C4-2B (cell line): ENCODE results near the gene TULP4.

Source experiments
- H3K27ac ChIP-seq: fragments of 450-650 bp; 2 replicates; pipeline ENCODE4 v1.5.1; 2017
- ZFX ChIP-seq: fragments of 450-650 bp; IDR thresholded peaks from 2 replicates; pipeline ENCODE4 v1.6.1; 2017
- TF ChIP-seq, protein P1 (sequence below): fragments of 450-650 bp; conservative IDR thresholded peaks from 2 replicates; pipeline ENCODE4 v1.5.1; 2017; ENCODE audit warnings: mild to moderate bottlenecking

TULP4 gene

DNA sequence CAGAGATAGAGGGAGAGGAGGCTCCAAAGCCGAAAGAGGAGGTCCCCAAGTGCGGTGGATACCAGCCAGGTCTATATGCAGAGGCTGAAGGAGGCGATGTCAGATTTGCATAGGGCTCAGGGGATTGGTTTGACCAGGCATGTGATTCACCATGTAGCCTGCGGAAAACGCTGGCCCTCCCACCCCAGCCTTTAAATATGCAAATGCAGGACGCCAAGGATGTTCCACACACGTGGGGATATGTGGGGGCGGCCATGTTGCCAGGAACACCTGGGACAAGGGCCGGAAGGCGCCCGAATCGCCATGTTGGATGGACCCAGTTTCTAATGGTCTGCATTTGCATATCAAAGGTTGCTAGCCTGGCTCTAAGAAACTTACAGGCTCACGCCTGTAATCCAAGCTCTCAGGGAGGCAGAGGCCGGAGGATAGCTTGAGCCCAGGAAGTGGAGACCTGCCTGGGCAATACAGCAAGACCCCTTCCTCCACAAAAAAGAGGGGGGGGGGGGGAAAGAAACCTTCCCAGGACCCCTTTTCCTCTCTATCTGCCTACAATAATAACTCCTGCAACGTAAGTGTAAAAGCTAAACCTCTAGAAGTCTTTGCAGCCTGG, 110.5 kb downstream of the TULP4 start:
- H3K27ac ChIP-seq: no peak overlapping the region
- TF ChIP-seq, protein P1, sequence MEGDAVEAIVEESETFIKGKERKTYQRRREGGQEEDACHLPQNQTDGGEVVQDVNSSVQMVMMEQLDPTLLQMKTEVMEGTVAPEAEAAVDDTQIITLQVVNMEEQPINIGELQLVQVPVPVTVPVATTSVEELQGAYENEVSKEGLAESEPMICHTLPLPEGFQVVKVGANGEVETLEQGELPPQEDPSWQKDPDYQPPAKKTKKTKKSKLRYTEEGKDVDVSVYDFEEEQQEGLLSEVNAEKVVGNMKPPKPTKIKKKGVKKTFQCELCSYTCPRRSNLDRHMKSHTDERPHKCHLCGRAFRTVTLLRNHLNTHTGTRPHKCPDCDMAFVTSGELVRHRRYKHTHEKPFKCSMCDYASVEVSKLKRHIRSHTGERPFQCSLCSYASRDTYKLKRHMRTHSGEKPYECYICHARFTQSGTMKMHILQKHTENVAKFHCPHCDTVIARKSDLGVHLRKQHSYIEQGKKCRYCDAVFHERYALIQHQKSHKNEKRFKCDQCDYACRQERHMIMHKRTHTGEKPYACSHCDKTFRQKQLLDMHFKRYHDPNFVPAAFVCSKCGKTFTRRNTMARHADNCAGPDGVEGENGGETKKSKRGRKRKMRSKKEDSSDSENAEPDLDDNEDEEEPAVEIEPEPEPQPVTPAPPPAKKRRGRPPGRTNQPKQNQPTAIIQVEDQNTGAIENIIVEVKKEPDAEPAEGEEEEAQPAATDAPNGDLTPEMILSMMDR: no peak
- no peak for TF ChIP-seq ZFX

DNA sequence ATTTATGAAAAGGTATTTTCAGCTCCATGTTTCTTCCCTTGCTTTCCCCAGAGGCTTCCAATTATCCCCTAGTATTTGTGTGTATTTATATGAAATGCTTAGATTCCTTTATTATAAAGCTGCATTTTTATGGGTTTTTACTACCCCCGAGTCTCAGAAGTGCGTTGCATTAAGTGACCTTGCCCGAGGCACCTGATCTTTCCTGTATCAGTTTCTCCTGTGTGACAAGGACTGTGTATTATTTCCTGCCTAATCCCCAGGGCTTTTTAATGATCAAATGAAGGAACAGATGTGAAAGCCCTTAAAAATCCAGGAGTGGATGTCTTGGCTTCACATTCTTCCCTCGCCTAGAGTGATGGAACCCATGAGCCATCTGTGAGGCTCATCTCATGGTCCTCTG, 118.8 kb downstream of the TULP4 start:
- TF ChIP-seq ZFX: no peak
- TF ChIP-seq, protein P1: no peak
- no peak overlapping the region for H3K27ac ChIP-seq

DNA sequence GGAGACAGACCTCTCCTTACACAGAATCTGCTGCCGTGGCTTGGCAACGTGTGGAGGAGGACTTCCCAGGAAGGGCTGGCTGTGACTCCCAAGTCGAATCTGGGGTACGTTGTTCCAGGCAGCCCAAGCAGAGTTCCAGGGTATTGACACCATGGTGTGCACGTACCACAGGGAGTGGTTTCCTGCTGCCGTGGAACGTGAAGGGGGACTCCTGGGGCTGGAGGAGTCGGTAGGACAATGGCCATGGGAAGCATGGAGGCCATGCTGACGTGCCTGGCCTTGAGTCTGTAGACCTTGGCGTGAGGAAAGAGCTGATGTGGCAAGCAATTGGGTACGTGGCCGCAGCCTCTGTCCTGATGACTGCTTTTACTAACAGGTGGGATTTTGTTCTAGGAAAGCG, 119.3 kb downstream of the TULP4 start:
- no peak overlapping the region for H3K27ac ChIP-seq
- TF ChIP-seq ZFX: no peak
- TF ChIP-seq, protein P1: no peak

DNA sequence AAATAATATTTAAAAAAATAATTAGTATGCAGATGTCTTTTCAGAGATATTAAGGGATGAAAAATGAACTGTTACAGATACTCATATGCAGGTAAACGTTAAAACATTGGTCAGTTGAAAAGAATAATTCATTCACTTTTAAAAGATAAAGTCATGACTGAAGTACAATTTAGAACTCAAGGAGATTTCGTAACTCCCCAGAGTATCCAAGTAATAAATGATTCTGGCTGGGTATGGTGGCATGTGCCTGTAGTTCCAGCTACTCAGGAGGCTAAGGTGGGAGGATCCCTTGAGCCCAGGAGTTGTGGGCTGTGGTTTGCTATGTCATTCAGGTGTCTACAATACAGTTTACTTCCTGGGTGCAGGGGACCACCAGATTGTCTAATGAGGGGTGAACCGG, 125.3 kb downstream of the TULP4 start:
- no peak overlapping the region for H3K27ac ChIP-seq
- TF ChIP-seq, protein P1: no peak
- no peak for TF ChIP-seq ZFX

DNA sequence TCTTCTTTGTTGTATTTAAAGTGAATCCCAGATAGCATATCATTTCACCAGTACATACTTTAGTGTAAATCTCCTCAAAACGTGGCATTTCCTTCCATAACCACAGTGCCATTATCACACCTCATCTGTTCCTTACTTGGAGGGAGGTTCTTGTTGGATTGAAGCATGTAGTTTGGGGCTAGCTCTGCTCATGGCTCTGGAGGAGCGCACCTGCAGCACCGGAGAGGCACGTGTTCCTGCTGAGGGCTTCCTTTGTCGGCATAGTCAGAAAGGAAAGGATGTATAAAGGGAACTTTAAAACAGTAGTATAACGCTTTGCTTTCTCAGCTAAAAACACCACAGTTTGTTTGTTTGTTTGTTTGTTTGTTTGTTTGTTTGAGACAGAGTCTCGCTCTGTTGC, 126.0 kb downstream of the TULP4 start:
- TF ChIP-seq ZFX: no peak
- TF ChIP-seq, protein P1: no peak
- no peak overlapping the region for H3K27ac ChIP-seq

DNA sequence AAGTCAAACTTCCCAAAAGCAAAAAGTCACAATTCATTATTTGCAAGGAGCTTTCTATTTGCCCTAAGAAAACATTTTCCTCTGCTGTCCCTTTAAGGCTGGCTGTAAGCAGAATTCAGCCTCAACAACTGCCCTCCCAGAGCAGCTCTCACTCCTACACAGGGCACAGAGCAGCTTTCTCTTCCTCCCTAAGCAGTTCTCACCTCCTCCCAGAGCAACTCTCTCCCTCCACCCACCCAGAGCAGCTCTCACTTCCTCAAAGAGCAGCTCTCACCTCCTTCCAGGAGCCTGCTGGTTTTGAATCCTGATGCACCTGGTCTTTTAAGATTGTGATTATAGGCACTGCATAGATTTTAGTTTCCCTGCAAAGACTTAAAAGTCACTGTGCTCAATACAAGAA, 127.0 kb downstream of the TULP4 start:
- no peak for TF ChIP-seq ZFX
- TF ChIP-seq, protein P1: no peak
- H3K27ac ChIP-seq: no peak overlapping the region

DNA sequence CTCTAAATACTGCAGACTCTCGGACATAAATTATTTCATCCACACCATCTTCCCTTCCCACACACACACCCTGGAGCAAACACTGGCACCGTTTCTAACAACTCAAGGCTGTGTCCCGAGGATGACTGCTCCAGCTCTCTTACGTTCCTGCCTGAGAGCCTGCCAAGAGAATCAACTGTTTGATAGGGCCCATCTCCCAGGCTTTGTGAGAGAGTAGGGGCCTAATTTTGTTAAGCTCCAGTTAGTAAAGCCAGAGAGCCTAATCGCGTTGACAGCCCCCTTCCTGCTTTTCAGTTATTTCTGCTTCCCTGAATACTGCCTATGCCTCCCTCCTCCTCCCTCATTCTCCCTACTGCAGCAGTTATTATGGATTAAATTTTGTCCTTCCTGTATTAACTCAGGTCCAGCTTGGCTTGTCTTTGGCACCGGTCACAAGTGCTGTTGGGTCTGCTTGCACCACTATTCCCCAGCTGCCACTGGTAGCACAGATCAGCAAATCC, 129.5 kb downstream of the TULP4 start:
- no peak for TF ChIP-seq ZFX
- TF ChIP-seq, protein P1: no peak
- H3K27ac ChIP-seq: no peak overlapping the region
